ENCODE data around the gene GAPDH.

DNA sequence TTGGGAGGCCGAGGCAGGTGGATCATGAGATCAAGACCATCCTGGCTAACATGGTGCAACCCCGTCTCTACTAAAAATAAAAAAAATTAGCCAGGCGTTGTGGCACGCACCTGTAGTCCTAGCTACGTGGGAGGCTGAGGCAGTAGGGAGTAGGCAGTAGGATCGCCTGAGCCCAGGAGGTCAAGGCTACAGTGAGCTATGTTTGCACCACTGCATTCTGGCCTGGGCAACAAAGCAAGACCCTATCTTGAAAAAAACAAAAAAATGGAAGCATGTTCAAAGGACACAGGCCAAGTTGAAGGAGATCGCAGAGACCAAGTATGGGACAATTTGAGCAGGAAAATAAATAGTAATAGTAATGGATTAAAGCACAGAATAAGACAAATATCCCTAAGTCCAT lies 26.2 kb upstream of the GAPDH start:
- TF ChIP-seq, protein P1, sequence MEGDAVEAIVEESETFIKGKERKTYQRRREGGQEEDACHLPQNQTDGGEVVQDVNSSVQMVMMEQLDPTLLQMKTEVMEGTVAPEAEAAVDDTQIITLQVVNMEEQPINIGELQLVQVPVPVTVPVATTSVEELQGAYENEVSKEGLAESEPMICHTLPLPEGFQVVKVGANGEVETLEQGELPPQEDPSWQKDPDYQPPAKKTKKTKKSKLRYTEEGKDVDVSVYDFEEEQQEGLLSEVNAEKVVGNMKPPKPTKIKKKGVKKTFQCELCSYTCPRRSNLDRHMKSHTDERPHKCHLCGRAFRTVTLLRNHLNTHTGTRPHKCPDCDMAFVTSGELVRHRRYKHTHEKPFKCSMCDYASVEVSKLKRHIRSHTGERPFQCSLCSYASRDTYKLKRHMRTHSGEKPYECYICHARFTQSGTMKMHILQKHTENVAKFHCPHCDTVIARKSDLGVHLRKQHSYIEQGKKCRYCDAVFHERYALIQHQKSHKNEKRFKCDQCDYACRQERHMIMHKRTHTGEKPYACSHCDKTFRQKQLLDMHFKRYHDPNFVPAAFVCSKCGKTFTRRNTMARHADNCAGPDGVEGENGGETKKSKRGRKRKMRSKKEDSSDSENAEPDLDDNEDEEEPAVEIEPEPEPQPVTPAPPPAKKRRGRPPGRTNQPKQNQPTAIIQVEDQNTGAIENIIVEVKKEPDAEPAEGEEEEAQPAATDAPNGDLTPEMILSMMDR (IDR thresholded peaks at IDR 0.05), result no peak
- no peak for TF ChIP-seq POLR2A (IDR thresholded peaks at IDR 0.05)

All from body of pancreas (tissue), 4 donors.